Measurements from ENCODE around the gene SORL1. TPM values are rescaled to one million over a fixed set of nuclear protein-coding genes. Genes with fewer than 3 reads are reported as not detected.

SORL1 gene
- total RNA-seq, 4 donors from 2014 or later: 12.1 to 42.8 (median 21.0) TPM

GRCh38 chr11:121661880-121662486 lies 209.9 kb downstream of the SORL1 start:
- Histone ChIP-seq H3K27ac (peak overlapping the region; percentile 39), H3K9me3 (no peaks in the 10 kb centered on the region), H3K4me3 (no peak overlapping the region), H3K27me3 (no peaks in the 10 kb centered on the region), H3K36me3 (no peaks in the 10 kb centered on the region), H3K4me1 (no peaks in the 10 kb centered on the region)
- 64% methylated on average over 4 of the region's 4 CpGs for WGBS
- DNase-seq (ENCODE audit: low spot score in 2 of 2): no peak
- TF ChIP-seq POLR2A (IDR thresholded peaks at IDR 0.05) (no peak), POLR2AphosphoS5 (IDR thresholded peaks at IDR 0.05) (no peak)
- TF ChIP-seq, protein P1, sequence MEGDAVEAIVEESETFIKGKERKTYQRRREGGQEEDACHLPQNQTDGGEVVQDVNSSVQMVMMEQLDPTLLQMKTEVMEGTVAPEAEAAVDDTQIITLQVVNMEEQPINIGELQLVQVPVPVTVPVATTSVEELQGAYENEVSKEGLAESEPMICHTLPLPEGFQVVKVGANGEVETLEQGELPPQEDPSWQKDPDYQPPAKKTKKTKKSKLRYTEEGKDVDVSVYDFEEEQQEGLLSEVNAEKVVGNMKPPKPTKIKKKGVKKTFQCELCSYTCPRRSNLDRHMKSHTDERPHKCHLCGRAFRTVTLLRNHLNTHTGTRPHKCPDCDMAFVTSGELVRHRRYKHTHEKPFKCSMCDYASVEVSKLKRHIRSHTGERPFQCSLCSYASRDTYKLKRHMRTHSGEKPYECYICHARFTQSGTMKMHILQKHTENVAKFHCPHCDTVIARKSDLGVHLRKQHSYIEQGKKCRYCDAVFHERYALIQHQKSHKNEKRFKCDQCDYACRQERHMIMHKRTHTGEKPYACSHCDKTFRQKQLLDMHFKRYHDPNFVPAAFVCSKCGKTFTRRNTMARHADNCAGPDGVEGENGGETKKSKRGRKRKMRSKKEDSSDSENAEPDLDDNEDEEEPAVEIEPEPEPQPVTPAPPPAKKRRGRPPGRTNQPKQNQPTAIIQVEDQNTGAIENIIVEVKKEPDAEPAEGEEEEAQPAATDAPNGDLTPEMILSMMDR (IDR thresholded peaks at IDR 0.05): no peak

GRCh38 chr11:121664144-121664543 lies 212.0 kb downstream of the SORL1 start:
- no peak for DNase-seq (ENCODE audit: low spot score in 2 of 2)
- H3K36me3 ChIP-seq: no peaks in the 10 kb centered on the region
- no peak overlapping the region for H3K27ac ChIP-seq
- H3K4me3 ChIP-seq: no peak overlapping the region
- no peaks in the 10 kb centered on the region for H3K9me3 ChIP-seq
- H3K4me1 ChIP-seq: no peaks in the 10 kb centered on the region
- no peaks in the 10 kb centered on the region for H3K27me3 ChIP-seq
- TF ChIP-seq POLR2AphosphoS5 (IDR thresholded peaks at IDR 0.05) (no peak), POLR2A (IDR thresholded peaks at IDR 0.05) (no peak)

DNA sequence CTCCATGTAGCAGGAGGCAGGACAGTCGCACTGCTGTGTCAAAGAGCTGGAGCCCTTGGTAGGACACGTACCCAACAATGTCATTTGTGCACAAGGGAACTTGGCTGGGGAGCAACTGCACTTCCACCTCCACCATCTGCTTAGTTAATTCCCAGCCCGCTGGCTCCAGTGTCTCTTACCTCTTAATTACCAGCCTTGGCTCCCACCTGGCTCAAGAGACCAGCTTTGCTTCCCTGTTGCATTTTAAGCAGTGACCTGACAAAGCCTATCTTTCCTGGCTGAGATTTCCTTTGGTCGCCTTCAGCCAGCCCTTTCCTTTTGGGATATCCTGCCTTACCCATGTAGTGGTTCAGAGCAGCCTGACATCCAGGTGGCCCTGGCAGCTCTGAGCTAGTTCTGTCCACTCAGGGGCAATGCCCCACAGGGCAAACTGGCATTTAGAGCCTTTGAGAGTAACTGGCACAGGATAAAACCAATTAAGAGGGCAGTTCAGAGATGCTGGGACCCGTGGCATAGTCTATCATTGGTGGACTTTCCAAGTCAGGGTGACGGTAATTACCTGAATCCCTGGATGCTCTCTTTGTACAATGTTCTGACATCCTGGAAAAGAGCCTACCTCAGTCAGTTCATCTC lies 213.2 kb downstream of the SORL1 start:
- peaks cover 2% of the 10 kb centered on the region for H3K27me3 ChIP-seq
- no peak overlapping the region for H3K27ac ChIP-seq
- no peak for DNase-seq (ENCODE audit: low spot score in 2 of 2)
- H3K9me3 ChIP-seq: no peaks in the 10 kb centered on the region
- 77% methylated on average over 6 of the region's 6 CpGs for WGBS
- no peak overlapping the region for H3K4me3 ChIP-seq
- TF ChIP-seq POLR2AphosphoS5 (IDR thresholded peaks at IDR 0.05) (no peak), POLR2A (IDR thresholded peaks at IDR 0.05) (no peak), EP300 (IDR thresholded peaks at IDR 0.05) (no peak)
- TF ChIP-seq, protein P1 (IDR thresholded peaks at IDR 0.05): no peak
- no peaks in the 10 kb centered on the region for H3K36me3 ChIP-seq
- no peaks in the 10 kb centered on the region for H3K4me1 ChIP-seq

- H3K36me3 ChIP-seq: no peaks in the 10 kb centered on the region
- no peaks in the 10 kb centered on the region for H3K9me3 ChIP-seq
- no peak for DNase-seq (ENCODE audit: low spot score in 2 of 2)
- TF ChIP-seq POLR2AphosphoS5 (IDR thresholded peaks at IDR 0.05) (no peak), POLR2A (IDR thresholded peaks at IDR 0.05) (no peak), EP300 (IDR thresholded peaks at IDR 0.05) (no peak)
- TF ChIP-seq, protein P1 (IDR thresholded peaks at IDR 0.05): no peak
- peaks cover 3% of the 10 kb centered on the region for H3K4me1 ChIP-seq
- H3K27ac ChIP-seq: no peak overlapping the region
- H3K4me3 ChIP-seq: no peak overlapping the region
- H3K27me3 ChIP-seq: peaks cover 4% of the 10 kb centered on the region
- WGBS: 80% methylated on average over 1 of the region's 1 CpG
Measured at GRCh38 chr11:121667836-121668235, 215.7 kb downstream of the SORL1 start.

GRCh38 chr11:121669422-121669821 lies 217.3 kb downstream of the SORL1 start:
- Histone ChIP-seq H3K4me1 (peaks cover 9% of the 10 kb centered on the region), H3K27me3 (peaks cover 4% of the 10 kb centered on the region), H3K36me3 (no peaks in the 10 kb centered on the region), H3K9me3 (no peaks in the 10 kb centered on the region), H3K27ac (no peak overlapping the region), H3K4me3 (no peak overlapping the region)
- DNase-seq (ENCODE audit: low spot score in 2 of 2): no peak
- TF ChIP-seq EP300 (IDR thresholded peaks at IDR 0.05): no peak
- no peak for TF ChIP-seq POLR2A (IDR thresholded peaks at IDR 0.05)
- no peak for TF ChIP-seq POLR2AphosphoS5 (IDR thresholded peaks at IDR 0.05)
- TF ChIP-seq, protein P1 (IDR thresholded peaks at IDR 0.05): no peak
- 69% methylated on average over 4 of the region's 4 CpGs for WGBS

Measured in suprapubic skin (tissue), 4 donors.